Keratinocyte (primary cell): Measurements from ENCODE around the gene RAD21L1. TPM values are rescaled to one million over a fixed set of nuclear protein-coding genes. Genes with fewer than 3 reads are reported as not detected.

ENCODE experiments used
- DNase-seq: peaks from one replicate; pipeline ENCODE4 v3.0.0-alpha.2; 2011; ENCODE audit warnings: low read depth, missing footprints, low spot score
- FAIRE-seq: peaks from 2 replicates; lab custom pipeline; 2011; peaks lifted over from hg19 to GRCh38; lab: Jason Lieb, UNC
- H2AFZ ChIP-seq: 2 replicates; pipeline ENCODE4 v1.6.0; 2012; ENCODE audit warnings: low read length, control low read depth, inconsistent platforms; ENCODE audit not compliant: control insufficient read depth
- H3K27ac ChIP-seq: 2 replicates; pipeline ENCODE4 v1.5.1; 2011; ENCODE audit warnings: low read length; ENCODE audit not compliant: control insufficient read depth, insufficient read depth
- H3K27me3 ChIP-seq: 3 replicates; pipeline ENCODE4 v1.6.0; 2011; ENCODE audit warnings: low read length; ENCODE audit not compliant: control insufficient read depth, insufficient read depth; ENCODE audit errors: extremely low read depth
- H3K36me3 ChIP-seq, 2 experiments: 2 replicates in 1 of 2; 3 replicates in 1 of 2; pipeline ENCODE4 v1.5.1; 2011; ENCODE audit warnings: low read length in 2 of 2, mild to moderate bottlenecking in 1 of 2; ENCODE audit not compliant: control insufficient read depth in 2 of 2, insufficient read depth in 2 of 2; ENCODE audit errors: extremely low read depth in 1 of 2
- H3K4me1 ChIP-seq: 3 replicates; pipeline ENCODE4 v1.5.1; 2011; ENCODE audit warnings: low read length; ENCODE audit not compliant: control insufficient read depth, insufficient read depth; ENCODE audit errors: extremely low read depth
- H3K4me2 ChIP-seq: 3 replicates; pipeline ENCODE4 v1.6.0; 2011; ENCODE audit warnings: low read depth, low read length; ENCODE audit not compliant: control insufficient read depth, insufficient read depth; ENCODE audit errors: extremely low read depth
- H3K4me3 ChIP-seq, 3 experiments: fragments of 200-600 bp in 1 of 3; sonication (generic) in 1 of 3; 2 replicates in 2 of 3; 3 replicates in 1 of 3; pipeline ENCODE4 v1.5.1; 2011 to 2016; ENCODE audit warnings: low read length in 3 of 3, mild to moderate bottlenecking in 3 of 3, control low read depth in 2 of 3, inconsistent platforms in 1 of 3, low read depth in 1 of 3, mixed read lengths in 1 of 3, mixed run types in 1 of 3, moderate library complexity in 1 of 3; ENCODE audit not compliant: control insufficient read depth in 2 of 3, insufficient read depth in 2 of 3; ENCODE audit errors: extremely low read depth in 1 of 3
- H3K79me2 ChIP-seq: 2 replicates; pipeline ENCODE4 v1.6.0; 2012; ENCODE audit warnings: low read length; ENCODE audit not compliant: control insufficient read depth, insufficient read depth
- H3K9ac ChIP-seq: 3 replicates; pipeline ENCODE4 v1.6.0; 2011; ENCODE audit warnings: low read length; ENCODE audit not compliant: control insufficient read depth, insufficient read depth; ENCODE audit errors: extremely low read depth
- H3K9me1 ChIP-seq: 3 replicates; pipeline ENCODE4 v1.6.0; 2011; ENCODE audit warnings: low read length; ENCODE audit not compliant: control insufficient read depth, insufficient read depth; ENCODE audit errors: extremely low read depth
- H3K9me3 ChIP-seq: 2 replicates; pipeline ENCODE4 v1.5.1; 2012; ENCODE audit warnings: low read depth, low read length; ENCODE audit not compliant: control insufficient read depth
- H4K20me1 ChIP-seq: 3 replicates; pipeline ENCODE4 v1.6.0; 2011; ENCODE audit warnings: low read length; ENCODE audit not compliant: control insufficient read depth, insufficient read depth; ENCODE audit errors: extremely low read depth
- EZH2 ChIP-seq: IDR thresholded peaks from one replicate; pipeline ENCODE4 v1.6.1; 2012; ENCODE audit warnings: inconsistent platforms, mild to moderate bottlenecking, low read length, moderate library complexity
- dilution Hi-C: fragments of 300-500 bp; cut with MboI; formaldehyde crosslinking; loops from one replicate; pipeline ENCODE4 v1.7.0; 2020; ENCODE audit warnings: low sequenced_read_pairs; ENCODE audit not compliant: extremely low pct_ligation_motif_present
- polyA plus RNA-seq, 5 experiments: library from polyadenylated mRNA; depleted of rRNA in 3 of 5; stranded (reverse) in 3 of 5; stranded (forward) in 1 of 5; unstranded in 1 of 5; fragments of >200 nt; gene quantifications; 1 replicate in 1 of 5; 2 replicates in 3 of 5; 3 replicates in 1 of 5; pipeline versions ENCODE4 v1.2.1 to v1.2.3, GENCODE V29; 2011 to 2012; ENCODE audit warnings: missing spikeins in 2 of 5, low read depth in 1 of 5, low replicate concordance in 1 of 5
- TF ChIP-seq, protein P1 (sequence below), 3 experiments: IDR thresholded peaks in 1 of 3; conservative IDR thresholded peaks in 1 of 3; optimal IDR thresholded peaks in 1 of 3; 2 replicates in 2 of 3; 3 replicates in 1 of 3; pipeline versions ENCODE3 to v1.5.1; 2011; ENCODE audit warnings: low read length in 3 of 3, mild to moderate bottlenecking in 3 of 3, moderate library complexity in 2 of 3, control low read depth in 1 of 3, inconsistent platforms in 1 of 3; ENCODE audit not compliant: insufficient read depth in 2 of 3; ENCODE audit errors: extremely low read depth in 1 of 3

RAD21L1 gene
- polyA plus RNA-seq, 1 donor (not counting 4 experiments of a cell fraction or from before 2014, with no cell fraction given) = not detected

DNA sequence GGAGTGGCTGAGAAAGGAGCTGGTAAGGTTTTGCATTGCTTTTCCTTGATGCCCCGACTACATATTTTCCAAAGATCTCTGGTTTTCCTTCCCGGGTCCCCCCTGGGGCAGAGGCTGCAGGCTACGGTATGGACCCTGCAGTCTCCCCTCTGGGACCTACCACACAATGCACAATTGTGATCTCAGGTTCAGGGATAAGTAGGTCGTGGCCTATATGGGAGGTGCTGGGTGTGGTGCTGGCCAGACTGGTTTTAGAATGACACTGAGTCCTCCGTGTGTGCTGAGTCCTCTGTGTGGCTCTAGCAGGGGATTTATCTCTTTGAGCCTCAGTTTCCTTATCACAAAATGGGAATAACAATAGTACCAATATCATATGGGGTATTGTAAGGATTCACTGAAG, 22.2 kb upstream of the RAD21L1 start:
- no peak for TF ChIP-seq EZH2
- TF ChIP-seq, protein P1, sequence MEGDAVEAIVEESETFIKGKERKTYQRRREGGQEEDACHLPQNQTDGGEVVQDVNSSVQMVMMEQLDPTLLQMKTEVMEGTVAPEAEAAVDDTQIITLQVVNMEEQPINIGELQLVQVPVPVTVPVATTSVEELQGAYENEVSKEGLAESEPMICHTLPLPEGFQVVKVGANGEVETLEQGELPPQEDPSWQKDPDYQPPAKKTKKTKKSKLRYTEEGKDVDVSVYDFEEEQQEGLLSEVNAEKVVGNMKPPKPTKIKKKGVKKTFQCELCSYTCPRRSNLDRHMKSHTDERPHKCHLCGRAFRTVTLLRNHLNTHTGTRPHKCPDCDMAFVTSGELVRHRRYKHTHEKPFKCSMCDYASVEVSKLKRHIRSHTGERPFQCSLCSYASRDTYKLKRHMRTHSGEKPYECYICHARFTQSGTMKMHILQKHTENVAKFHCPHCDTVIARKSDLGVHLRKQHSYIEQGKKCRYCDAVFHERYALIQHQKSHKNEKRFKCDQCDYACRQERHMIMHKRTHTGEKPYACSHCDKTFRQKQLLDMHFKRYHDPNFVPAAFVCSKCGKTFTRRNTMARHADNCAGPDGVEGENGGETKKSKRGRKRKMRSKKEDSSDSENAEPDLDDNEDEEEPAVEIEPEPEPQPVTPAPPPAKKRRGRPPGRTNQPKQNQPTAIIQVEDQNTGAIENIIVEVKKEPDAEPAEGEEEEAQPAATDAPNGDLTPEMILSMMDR (optimal IDR thresholded peaks at IDR 0.05 in 1 of 3, IDR thresholded peaks at IDR 0.05 in 1 of 3, conservative IDR thresholded peaks at IDR 0.05 in 1 of 3; ENCODE audit: extremely low read depth in 1 of 3, insufficient read depth in 2 of 3, low read length in 3 of 3) = no peak

DNA sequence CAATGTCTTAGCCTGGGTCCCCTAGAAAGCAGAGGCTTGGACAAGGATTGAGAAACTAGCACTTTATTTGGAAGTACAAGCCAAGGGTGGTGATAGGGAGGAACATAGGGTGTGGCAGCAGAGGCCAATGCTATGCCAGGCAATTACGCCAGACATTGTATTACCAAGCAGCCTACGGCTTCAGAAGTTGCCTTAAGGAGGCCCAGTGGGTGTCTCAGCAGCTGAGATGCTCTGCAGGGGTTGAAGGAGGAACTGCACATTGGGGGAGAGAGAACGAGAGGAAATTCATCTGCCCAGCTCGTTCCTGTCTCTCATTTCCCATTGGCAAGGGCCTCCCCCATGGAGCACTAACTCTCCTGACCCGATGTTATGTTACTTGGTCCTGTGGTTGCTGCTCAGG, 21.7 kb upstream of the RAD21L1 start:
- DNase-seq (no peak), FAIRE-seq (no peak)
- Histone ChIP-seq H2AFZ (no peak overlapping the region), H3K9me3 (no peaks in the 10 kb centered on the region), H3K79me2 (no peaks in the 10 kb centered on the region), H3K4me2 (no peak overlapping the region), H3K27me3 (peaks cover 7% of the 10 kb centered on the region), H3K36me3 (no peaks in the 10 kb centered on the region), H3K27ac (no peak overlapping the region), H3K4me3 (no peak overlapping the region), H4K20me1 (no peaks in the 10 kb centered on the region), H3K4me1 (no peaks in the 10 kb centered on the region), H3K9ac (no peak overlapping the region), H3K9me1 (no peaks in the 10 kb centered on the region)
- dilution Hi-C loops = no loop called here
- no peak for TF ChIP-seq EZH2
- TF ChIP-seq, protein P1 (optimal IDR thresholded peaks at IDR 0.05 in 1 of 3, IDR thresholded peaks at IDR 0.05 in 1 of 3, conservative IDR thresholded peaks at IDR 0.05 in 1 of 3; ENCODE audit: extremely low read depth in 1 of 3, insufficient read depth in 2 of 3, low read length in 3 of 3) = no peak

More for the DNA sequence above, 22.2 kb upstream of the RAD21L1 start:
- Histone ChIP-seq H3K4me2 (no peak overlapping the region), H3K27ac (no peak overlapping the region), H3K9me3 (no peaks in the 10 kb centered on the region), H3K9me1 (no peaks in the 10 kb centered on the region), H3K9ac (no peak overlapping the region), H3K79me2 (no peaks in the 10 kb centered on the region), H3K4me3 (no peak overlapping the region), H2AFZ (no peak overlapping the region), H3K36me3 (no peaks in the 10 kb centered on the region), H4K20me1 (no peaks in the 10 kb centered on the region), H3K27me3 (peaks cover 7% of the 10 kb centered on the region), H3K4me1 (no peaks in the 10 kb centered on the region)
- FAIRE-seq (no peak), DNase-seq (no peak)
- dilution Hi-C loops = no loop called here
